DND-41 (cell line): ENCODE results near the gene IMP4.

Experiments used
- ATAC-seq: fragments of 200-7000 bp; cut with Tn5 transposase; 3 replicates; pipeline ENCODE4 v1.9.1; 2021; ENCODE audit warnings: low read depth; ENCODE audit not compliant: insufficient read depth
- DNase-seq: peaks from one replicate; pipeline ENCODE4 v3.0.0-alpha.2; 2020
- H2AFZ ChIP-seq: 2 replicates; pipeline ENCODE4 v1.6.0; 2012; ENCODE audit warnings: low read depth, low read length
- H3K27ac ChIP-seq: 2 replicates; pipeline ENCODE4 v1.5.1; 2012; ENCODE audit warnings: low read length, inconsistent platforms
- H3K27me3 ChIP-seq: fragments of 200-600 bp; sonication (generic); 2 replicates; pipeline ENCODE4 v1.6.0; 2012; ENCODE audit warnings: low read length, mild to moderate bottlenecking, inconsistent platforms; ENCODE audit not compliant: insufficient read depth, poor library complexity
- H3K36me3 ChIP-seq: 2 replicates; pipeline ENCODE4 v1.5.1; 2012; ENCODE audit warnings: low read length, inconsistent platforms; ENCODE audit not compliant: insufficient read depth
- H3K4me1 ChIP-seq: 2 replicates; pipeline ENCODE4 v1.5.1; 2012; ENCODE audit warnings: mild to moderate bottlenecking, low read length; ENCODE audit not compliant: insufficient read depth
- H3K4me2 ChIP-seq: 2 replicates; pipeline ENCODE4 v1.6.0; 2012; ENCODE audit warnings: mild to moderate bottlenecking, moderate library complexity, low read length, inconsistent platforms; ENCODE audit not compliant: insufficient read depth
- H3K4me3 ChIP-seq, 2 experiments: fragments of 200-600 bp in 1 of 2; shearing (Covaris generic) in 1 of 2; 2 replicates each; pipeline ENCODE4 v1.5.1; 2012 to 2016; ENCODE audit warnings: inconsistent platforms in 2 of 2, low read length in 2 of 2, mild to moderate bottlenecking in 2 of 2, low read depth in 1 of 2, moderate library complexity in 1 of 2
- H3K79me2 ChIP-seq: 2 replicates; pipeline ENCODE4 v1.6.0; 2012; ENCODE audit warnings: low read length, inconsistent platforms; ENCODE audit not compliant: insufficient read depth
- H3K9ac ChIP-seq: 2 replicates; pipeline ENCODE4 v1.6.0; 2012; ENCODE audit warnings: low read depth, mild to moderate bottlenecking, inconsistent platforms, low read length, moderate library complexity
- H3K9me3 ChIP-seq: 2 replicates; pipeline ENCODE4 v1.5.1; 2012; ENCODE audit warnings: low read length, moderate library complexity, mild to moderate bottlenecking, inconsistent platforms; ENCODE audit not compliant: insufficient read depth, severe bottlenecking
- H4K20me1 ChIP-seq: 2 replicates; pipeline ENCODE4 v1.6.0; 2012; ENCODE audit warnings: low read length; ENCODE audit not compliant: insufficient read depth
- EZH2 ChIP-seq: IDR thresholded peaks from 3 replicates; pipeline ENCODE4 v1.6.1; 2012; ENCODE audit warnings: borderline replicate concordance, low read depth, mild to moderate bottlenecking, moderate library complexity, low read length, inconsistent platforms; ENCODE audit not compliant: severe bottlenecking
- TF ChIP-seq, protein P1 (sequence below): IDR thresholded peaks from 2 replicates; pipeline ENCODE4 v1.5.1; 2012; ENCODE audit warnings: borderline replicate concordance, low read length, moderate library complexity, mild to moderate bottlenecking; ENCODE audit not compliant: poor library complexity, severe bottlenecking; ENCODE audit errors: extremely low read depth

Gene IMP4

DNA sequence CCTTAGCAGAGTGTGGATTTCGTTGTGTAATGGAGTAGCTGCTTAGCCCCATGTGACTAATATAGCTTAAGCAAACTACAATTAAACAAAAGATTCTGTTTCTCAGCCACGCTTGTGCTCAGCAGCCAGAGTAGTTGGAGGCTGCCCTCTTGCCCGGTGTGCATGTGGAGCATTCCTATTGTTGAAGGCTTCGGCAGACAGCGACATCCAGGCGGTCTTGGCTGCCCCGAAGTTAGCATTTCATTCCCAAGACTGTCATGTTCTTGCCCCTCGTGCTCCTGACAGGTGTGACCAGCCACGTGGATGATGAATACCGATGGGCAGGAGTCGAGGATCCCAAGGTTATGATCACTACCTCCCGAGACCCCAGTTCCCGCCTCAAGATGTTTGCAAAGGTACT, 2.4 kb downstream of the IMP4 start:
- H3K4me1 ChIP-seq, result peaks cover 35% of the 10 kb centered on the region
- H3K9me3 ChIP-seq, result no peaks in the 10 kb centered on the region
- H3K36me3 ChIP-seq, result peaks cover 55% of the 10 kb centered on the region
- peak overlapping the region; percentile 17; the same call in 1 of the 2 replicates for H3K4me2 ChIP-seq
- TF ChIP-seq, protein P1, sequence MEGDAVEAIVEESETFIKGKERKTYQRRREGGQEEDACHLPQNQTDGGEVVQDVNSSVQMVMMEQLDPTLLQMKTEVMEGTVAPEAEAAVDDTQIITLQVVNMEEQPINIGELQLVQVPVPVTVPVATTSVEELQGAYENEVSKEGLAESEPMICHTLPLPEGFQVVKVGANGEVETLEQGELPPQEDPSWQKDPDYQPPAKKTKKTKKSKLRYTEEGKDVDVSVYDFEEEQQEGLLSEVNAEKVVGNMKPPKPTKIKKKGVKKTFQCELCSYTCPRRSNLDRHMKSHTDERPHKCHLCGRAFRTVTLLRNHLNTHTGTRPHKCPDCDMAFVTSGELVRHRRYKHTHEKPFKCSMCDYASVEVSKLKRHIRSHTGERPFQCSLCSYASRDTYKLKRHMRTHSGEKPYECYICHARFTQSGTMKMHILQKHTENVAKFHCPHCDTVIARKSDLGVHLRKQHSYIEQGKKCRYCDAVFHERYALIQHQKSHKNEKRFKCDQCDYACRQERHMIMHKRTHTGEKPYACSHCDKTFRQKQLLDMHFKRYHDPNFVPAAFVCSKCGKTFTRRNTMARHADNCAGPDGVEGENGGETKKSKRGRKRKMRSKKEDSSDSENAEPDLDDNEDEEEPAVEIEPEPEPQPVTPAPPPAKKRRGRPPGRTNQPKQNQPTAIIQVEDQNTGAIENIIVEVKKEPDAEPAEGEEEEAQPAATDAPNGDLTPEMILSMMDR, result no peak
- TF ChIP-seq EZH2, result no peak
- ATAC-seq (no peak), DNase-seq (no peak)
- peaks cover 25% of the 10 kb centered on the region for H4K20me1 ChIP-seq
- H2AFZ ChIP-seq, result no peak overlapping the region
- H3K9ac ChIP-seq, result no peak overlapping the region
- H3K27me3 ChIP-seq, result no peaks in the 10 kb centered on the region
- peaks cover 36% of the 10 kb centered on the region for H3K79me2 ChIP-seq
- H3K4me3 ChIP-seq, result no peak overlapping the region
- no peak overlapping the region for H3K27ac ChIP-seq

DNA sequence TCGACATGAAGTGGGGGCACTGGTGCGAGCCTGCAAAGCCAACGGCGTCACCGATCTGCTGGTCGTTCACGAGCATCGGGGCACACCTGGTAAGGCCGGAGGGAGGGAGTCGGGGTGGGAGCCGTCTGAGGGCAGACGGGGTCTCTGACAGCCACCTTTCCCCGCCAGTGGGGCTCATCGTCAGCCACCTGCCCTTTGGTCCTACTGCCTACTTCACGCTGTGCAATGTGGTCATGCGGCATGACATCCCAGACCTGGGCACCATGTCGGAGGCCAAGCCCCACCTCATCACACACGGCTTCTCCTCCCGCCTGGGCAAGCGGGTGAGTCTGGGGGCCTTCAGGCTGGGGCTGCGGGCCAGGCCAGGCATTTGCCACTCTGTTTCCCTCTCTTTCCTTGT, 2.9 kb downstream of the IMP4 start:
- H3K27me3 ChIP-seq, result no peaks in the 10 kb centered on the region
- DNase-seq (no peak), ATAC-seq (no peak)
- peak overlapping the region; percentile 17; the same call in 1 of the 2 replicates for H3K4me2 ChIP-seq
- no peak overlapping the region for H3K27ac ChIP-seq
- H3K79me2 ChIP-seq, result peaks cover 36% of the 10 kb centered on the region
- H3K9me3 ChIP-seq, result no peaks in the 10 kb centered on the region
- no peak for TF ChIP-seq EZH2
- TF ChIP-seq, protein P1, result no peak
- peaks cover 33% of the 10 kb centered on the region for H3K4me1 ChIP-seq
- H3K36me3 ChIP-seq, result peaks cover 50% of the 10 kb centered on the region
- peaks cover 25% of the 10 kb centered on the region for H4K20me1 ChIP-seq
- no peak overlapping the region for H3K4me3 ChIP-seq
- H3K9ac ChIP-seq, result no peak overlapping the region
- H2AFZ ChIP-seq, result no peak overlapping the region

DNA sequence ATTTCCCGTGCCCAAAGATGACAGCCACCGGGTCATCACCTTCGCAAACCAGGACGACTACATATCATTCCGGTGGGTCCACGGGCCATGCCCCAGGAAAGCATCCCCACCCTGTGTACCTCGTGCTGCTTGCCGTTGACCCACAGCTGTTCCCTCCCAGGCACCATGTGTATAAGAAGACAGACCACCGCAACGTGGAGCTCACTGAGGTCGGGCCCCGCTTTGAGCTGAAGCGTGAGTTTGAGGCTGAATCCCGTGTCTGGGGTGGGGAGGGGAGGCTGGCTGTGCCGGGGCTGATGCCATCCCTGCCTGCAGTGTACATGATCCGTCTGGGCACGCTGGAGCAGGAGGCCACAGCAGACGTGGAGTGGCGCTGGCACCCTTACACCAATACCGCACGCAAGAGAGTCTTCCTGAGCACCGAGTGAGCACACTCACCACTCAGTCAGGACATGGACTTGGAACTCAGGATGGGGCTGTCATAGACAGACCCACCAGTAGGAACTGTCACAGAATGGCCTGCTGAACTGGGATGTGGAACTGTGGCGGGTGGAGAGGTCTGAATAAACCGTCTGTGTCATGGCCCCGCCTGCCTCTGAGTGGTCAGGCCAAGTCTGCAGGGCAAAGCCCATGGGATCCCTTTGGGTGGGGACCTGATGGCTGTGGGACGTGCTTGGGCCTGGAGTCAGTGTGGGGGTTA, 3.5 kb downstream of the IMP4 start:
- Histone ChIP-seq H3K4me2 (peak overlapping the region; percentile 17; the same call in 1 of the 2 replicates), H3K27me3 (no peaks in the 10 kb centered on the region), H3K27ac (no peak overlapping the region), H4K20me1 (peaks cover 25% of the 10 kb centered on the region), H3K4me1 (peaks cover 27% of the 10 kb centered on the region), H3K79me2 (peaks cover 34% of the 10 kb centered on the region), H3K36me3 (peaks cover 46% of the 10 kb centered on the region), H2AFZ (no peak overlapping the region), H3K9me3 (no peaks in the 10 kb centered on the region), H3K9ac (no peak overlapping the region), H3K4me3 (no peak overlapping the region)
- ATAC-seq (no peak), DNase-seq (no peak)
- no peak for TF ChIP-seq EZH2
- TF ChIP-seq, protein P1, result no peak

DNA sequence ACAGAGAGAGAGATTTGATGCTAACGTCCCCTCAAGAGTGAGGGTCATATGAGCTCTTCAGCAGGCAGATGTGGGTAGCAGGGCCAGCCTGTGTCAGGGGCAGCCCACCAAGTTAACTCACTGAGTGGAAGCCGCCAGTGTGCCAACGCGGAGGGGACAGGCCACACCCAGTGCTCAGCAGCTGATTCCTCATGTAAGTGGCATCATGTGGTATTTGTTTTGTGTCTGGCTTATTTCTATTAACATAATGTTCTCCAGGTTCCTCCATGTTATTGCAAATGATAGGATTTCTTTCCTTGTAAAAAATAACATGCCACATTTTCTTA, 4.0 kb downstream of the IMP4 start:
- no peak overlapping the region for H3K27ac ChIP-seq
- peaks cover 29% of the 10 kb centered on the region for H3K79me2 ChIP-seq
- H3K4me1 ChIP-seq, result peaks cover 24% of the 10 kb centered on the region
- no peak overlapping the region for H3K4me3 ChIP-seq
- TF ChIP-seq, protein P1, result no peak
- TF ChIP-seq EZH2, result no peak
- H3K9ac ChIP-seq, result no peak overlapping the region
- peaks cover 46% of the 10 kb centered on the region for H3K36me3 ChIP-seq
- no peaks in the 10 kb centered on the region for H3K27me3 ChIP-seq
- DNase-seq, result no peak
- H4K20me1 ChIP-seq, result peaks cover 25% of the 10 kb centered on the region
- ATAC-seq, result no peak
- no peaks in the 10 kb centered on the region for H3K9me3 ChIP-seq
- H2AFZ ChIP-seq, result no peak overlapping the region
- H3K4me2 ChIP-seq, result peak overlapping the region; percentile 3; the same call in 1 of the 2 replicates
